ENCODE measurements around the gene PLD3. TPM values are rescaled to one million over a fixed set of nuclear protein-coding genes. Genes with fewer than 3 reads are reported as not detected.

The PLD3 gene
- total RNA-seq, 1 donor from 2014 or later = 156 TPM

DNA sequence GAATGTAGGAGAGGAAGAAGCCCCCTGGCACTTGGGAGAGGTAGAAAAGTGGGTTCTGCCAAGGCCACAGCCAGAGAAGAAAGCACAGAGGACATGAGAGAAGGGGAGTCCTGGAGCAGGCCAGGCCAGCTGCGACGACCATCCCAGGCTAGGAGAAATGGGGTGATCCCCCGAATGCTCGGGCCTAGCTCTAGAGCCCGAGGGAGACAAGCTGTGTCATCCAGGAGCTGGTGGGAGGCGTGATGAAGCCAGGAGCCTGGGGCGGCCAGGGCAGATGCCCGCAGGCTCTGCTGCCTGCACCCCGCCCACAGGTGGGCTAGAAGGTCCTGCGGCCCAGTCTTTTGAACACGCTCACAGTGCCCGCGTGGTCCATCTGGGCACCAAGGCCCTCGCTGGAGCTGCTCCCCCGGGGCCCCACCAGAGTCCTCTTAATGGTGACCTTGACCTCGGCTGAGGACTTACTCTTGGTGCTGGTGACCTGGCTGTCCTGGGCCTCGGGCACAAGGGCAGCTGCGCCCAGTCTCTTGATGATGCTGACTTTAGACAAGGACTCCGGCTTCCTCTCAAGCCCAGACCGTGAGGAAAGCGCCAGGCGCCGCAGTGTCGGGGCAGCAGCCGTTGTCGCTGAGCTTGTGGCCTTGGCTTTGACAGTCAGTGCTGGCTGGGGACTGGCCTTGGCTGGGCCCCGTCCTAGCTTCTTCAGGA, 26.8 kb upstream of the PLD3 start:
- no peak for DNase-seq
- no peaks in the 10 kb centered on the region for H3K9me3 ChIP-seq (replicated peaks)
- no peak overlapping the region for H3K27ac ChIP-seq (replicated peaks)
- intact Hi-C loops (cut with micrococcal nuclease) = no loop called here
- H3K4me3 ChIP-seq = no peak overlapping the region
- peaks cover 3% of the 10 kb centered on the region for H3K4me1 ChIP-seq
- no peaks in the 10 kb centered on the region for H3K27me3 ChIP-seq (ENCODE audit: low read depth)
- peaks cover 76% of the 10 kb centered on the region for H3K36me3 ChIP-seq
- no peak for TF ChIP-seq CTCF (IDR thresholded peaks at IDR 0.05; ENCODE audit: borderline replicate concordance)

- no peak for TF ChIP-seq CTCF (IDR thresholded peaks at IDR 0.05; ENCODE audit: borderline replicate concordance)
These were observed 26.3 kb upstream of the PLD3 start for GRCh38 chr19:40322271-40322610.

GRCh38 chr19:40322951-40323615, 25.4 kb upstream of the PLD3 start:
- H3K4me1 ChIP-seq = peaks cover 3% of the 10 kb centered on the region

More at GRCh38 chr19:40322271-40322610, 26.3 kb upstream of the PLD3 start:
- intact Hi-C loops (cut with micrococcal nuclease) = no loop called here
- Histone ChIP-seq H3K9me3 (replicated peaks) (no peaks in the 10 kb centered on the region), H3K4me3 (no peak overlapping the region), H3K27ac (replicated peaks) (no peak overlapping the region), H3K4me1 (peaks cover 3% of the 10 kb centered on the region), H3K27me3 (ENCODE audit: low read depth) (no peaks in the 10 kb centered on the region), H3K36me3 (peaks cover 81% of the 10 kb centered on the region)
- DNase-seq = no peak

GRCh38 chr19:40323705-40324104, 24.8 kb upstream of the PLD3 start:
- Histone ChIP-seq H3K27ac (replicated peaks) (no peak overlapping the region), H3K9me3 (replicated peaks) (no peaks in the 10 kb centered on the region), H3K36me3 (peaks cover 90% of the 10 kb centered on the region), H3K27me3 (ENCODE audit: low read depth) (no peaks in the 10 kb centered on the region), H3K4me3 (no peak overlapping the region), H3K4me1 (peaks cover 3% of the 10 kb centered on the region)
- no peak for TF ChIP-seq CTCF (IDR thresholded peaks at IDR 0.05; ENCODE audit: borderline replicate concordance)
- intact Hi-C loops (cut with micrococcal nuclease) = no loop called here
- DNase-seq = no peak

More at GRCh38 chr19:40322951-40323615, 25.4 kb upstream of the PLD3 start:
- DNase-seq = no peak
- no peak overlapping the region for H3K4me3 ChIP-seq
- peaks cover 89% of the 10 kb centered on the region for H3K36me3 ChIP-seq
- no peak for TF ChIP-seq CTCF (IDR thresholded peaks at IDR 0.05; ENCODE audit: borderline replicate concordance)
- no peak overlapping the region for H3K27ac ChIP-seq (replicated peaks)
- no peaks in the 10 kb centered on the region for H3K9me3 ChIP-seq (replicated peaks)
- H3K27me3 ChIP-seq (ENCODE audit: low read depth) = no peaks in the 10 kb centered on the region
- intact Hi-C loops (cut with micrococcal nuclease) = no loop called here

DNA sequence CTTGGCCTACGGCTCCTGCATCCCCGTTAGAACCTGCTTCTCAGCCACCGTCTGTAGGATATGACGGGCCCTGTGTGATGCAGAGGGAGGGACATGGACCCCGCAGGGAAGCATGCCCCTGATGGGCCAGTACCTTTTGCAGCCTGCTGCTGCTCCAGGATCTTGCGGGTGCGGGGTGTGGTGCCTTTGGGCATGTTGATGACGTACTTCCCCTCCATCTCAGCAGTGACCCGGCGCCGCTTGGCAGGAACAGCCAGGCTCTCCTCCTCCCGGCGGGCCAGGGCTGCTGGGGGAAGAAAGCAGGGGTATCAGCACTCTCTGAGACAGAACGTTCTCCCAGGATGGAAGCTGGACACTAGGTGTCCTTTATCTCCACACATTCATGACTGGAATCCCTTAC, 22.3 kb upstream of the PLD3 start:
- Histone ChIP-seq H3K4me1 (no peaks in the 10 kb centered on the region), H3K27me3 (ENCODE audit: low read depth) (no peaks in the 10 kb centered on the region), H3K27ac (replicated peaks) (no peak overlapping the region), H3K9me3 (replicated peaks) (no peaks in the 10 kb centered on the region), H3K36me3 (peaks cover 100% of the 10 kb centered on the region), H3K4me3 (no peak overlapping the region)
- DNase-seq = no peak
- intact Hi-C loops (cut with micrococcal nuclease) = no loop called here
- TF ChIP-seq CTCF (IDR thresholded peaks at IDR 0.05; ENCODE audit: borderline replicate concordance) = no peak
